D721Med (cell line): Measurements from ENCODE around the gene MAPKAP1.
A peak's percentile ranks its signal among the peaks of the same experiment; 100 is the strongest.

Experiments
- DNase-seq: peaks from one replicate; pipeline ENCODE4 v3.0.0; 2011; ENCODE audit warnings: low spot score; ENCODE audit not compliant: insufficient read length
- FAIRE-seq: peaks from 2 replicates; lab custom pipeline; 2011; peaks lifted over from hg19 to GRCh38; lab: Jason Lieb, UNC
- TF ChIP-seq, protein P1 (sequence below): IDR thresholded peaks from 2 replicates; pipeline ENCODE4 v1.5.1; 2012; ENCODE audit warnings: mild to moderate bottlenecking, control low read depth; ENCODE audit not compliant: insufficient read depth; ENCODE audit errors: missing control alignments

The MAPKAP1 gene

DNA sequence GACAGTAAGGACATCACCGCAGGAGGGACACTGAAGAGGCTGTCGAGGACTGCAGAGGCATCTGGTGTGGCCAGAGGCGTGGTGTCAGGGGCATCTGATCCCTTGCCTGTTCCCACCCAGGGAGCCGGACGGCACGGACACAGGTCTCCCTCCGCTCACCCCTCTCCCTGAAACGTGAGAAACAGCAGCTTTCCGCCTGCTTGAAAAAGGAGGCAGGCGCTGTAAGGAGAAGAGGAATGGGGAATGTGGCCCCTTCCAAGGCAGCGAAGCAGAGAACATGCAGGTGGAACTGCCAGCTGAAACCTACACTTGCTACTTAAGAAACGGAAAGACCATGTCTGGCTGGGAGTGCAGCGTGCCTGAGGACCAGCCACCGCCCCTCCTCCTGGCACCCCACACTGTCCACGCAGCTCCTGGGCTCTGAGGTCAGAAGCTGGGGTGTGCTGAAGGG is 269.2 kb downstream of the MAPKAP1 start:
- no peak for FAIRE-seq
- DNase-seq = no peak

DNA sequence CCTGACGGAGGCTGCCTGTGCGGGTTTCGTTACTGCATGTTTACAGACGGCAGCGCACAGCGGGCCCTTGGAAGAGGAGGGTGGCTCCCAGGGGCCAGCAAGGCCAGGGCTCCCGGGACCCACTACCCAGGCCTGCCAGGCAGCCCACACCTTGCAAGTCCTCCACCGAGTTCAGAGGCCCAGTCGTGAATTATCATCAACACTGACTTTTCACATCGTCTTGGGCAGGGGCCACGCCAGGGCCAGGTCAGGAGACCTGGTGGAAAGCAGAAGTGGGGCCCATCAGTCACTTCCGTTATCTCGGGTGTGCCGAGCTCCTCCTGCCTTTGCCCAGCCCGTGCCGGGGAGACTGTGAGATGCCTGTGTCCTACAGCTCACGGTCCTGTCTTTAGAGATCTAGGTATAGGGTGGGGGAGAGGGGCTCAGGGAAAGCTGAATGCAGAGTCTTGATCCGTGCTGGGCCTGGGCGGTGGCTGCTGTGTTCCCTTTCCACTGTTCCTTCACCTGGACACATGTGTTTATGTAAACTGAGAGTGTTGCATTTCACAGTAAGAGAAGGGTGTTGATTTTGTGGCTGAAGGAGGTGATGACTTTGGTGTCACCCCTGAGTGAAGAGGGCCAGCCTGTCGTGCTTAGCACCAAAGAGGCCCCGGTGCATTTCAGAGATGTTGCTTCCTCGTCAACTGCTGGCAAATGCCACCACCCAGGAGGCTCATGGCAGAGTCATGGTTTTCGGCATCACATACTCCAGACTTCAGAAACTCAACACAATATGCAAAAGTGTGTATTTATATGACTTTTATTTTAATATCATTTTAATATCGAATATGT is 270.2 kb downstream of the MAPKAP1 start:
- TF ChIP-seq, protein P1, sequence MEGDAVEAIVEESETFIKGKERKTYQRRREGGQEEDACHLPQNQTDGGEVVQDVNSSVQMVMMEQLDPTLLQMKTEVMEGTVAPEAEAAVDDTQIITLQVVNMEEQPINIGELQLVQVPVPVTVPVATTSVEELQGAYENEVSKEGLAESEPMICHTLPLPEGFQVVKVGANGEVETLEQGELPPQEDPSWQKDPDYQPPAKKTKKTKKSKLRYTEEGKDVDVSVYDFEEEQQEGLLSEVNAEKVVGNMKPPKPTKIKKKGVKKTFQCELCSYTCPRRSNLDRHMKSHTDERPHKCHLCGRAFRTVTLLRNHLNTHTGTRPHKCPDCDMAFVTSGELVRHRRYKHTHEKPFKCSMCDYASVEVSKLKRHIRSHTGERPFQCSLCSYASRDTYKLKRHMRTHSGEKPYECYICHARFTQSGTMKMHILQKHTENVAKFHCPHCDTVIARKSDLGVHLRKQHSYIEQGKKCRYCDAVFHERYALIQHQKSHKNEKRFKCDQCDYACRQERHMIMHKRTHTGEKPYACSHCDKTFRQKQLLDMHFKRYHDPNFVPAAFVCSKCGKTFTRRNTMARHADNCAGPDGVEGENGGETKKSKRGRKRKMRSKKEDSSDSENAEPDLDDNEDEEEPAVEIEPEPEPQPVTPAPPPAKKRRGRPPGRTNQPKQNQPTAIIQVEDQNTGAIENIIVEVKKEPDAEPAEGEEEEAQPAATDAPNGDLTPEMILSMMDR = no peak
- FAIRE-seq = no peak

More for the DNA sequence above, 269.2 kb downstream of the MAPKAP1 start:
- TF ChIP-seq, protein P1 = no peak

DNA sequence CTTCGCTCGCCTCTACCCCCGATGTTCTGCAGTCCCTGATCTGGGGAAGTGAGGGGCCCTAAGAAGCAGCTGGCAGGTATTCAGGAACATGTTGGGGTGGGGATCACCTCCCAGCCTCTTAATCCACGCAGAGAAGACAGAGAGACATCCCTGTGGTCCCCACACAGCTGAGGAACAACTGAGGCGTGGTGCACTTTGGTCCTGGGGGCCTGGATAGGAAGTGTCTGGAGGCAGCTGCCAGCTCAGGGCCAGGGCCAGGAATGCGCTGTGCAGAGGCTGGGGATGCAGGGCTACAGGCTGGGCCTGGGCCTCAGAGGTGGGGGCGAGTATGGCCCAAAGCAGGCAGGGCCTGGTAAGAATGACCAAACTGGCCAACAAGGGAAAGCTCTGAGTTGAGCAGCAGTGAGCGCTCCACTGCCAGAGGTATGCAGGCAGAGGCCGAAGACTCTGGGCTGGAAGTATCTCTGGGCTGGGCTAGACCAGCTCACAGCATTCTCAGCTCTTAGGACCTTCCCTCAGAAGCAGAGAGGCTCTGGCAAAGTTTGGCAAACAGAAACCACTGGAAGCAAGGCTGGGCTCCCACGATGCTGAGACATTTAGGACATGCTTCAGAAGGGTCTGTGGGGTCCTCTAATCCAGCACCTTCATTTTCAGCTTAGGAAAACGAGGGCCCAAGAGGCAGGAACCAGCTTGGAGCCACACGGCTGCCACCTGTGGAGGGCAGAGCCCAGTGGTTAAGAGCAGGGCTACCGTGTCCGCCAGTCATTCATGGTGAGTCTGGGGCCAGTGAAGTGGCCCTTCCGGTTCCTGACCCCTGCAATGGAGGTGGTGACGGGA is 271.0 kb downstream of the MAPKAP1 start:
- TF ChIP-seq, protein P1 = no peak
- no peak for FAIRE-seq
- no peak for DNase-seq

More for the DNA sequence above, 270.2 kb downstream of the MAPKAP1 start:
- DNase-seq = no peak

DNA sequence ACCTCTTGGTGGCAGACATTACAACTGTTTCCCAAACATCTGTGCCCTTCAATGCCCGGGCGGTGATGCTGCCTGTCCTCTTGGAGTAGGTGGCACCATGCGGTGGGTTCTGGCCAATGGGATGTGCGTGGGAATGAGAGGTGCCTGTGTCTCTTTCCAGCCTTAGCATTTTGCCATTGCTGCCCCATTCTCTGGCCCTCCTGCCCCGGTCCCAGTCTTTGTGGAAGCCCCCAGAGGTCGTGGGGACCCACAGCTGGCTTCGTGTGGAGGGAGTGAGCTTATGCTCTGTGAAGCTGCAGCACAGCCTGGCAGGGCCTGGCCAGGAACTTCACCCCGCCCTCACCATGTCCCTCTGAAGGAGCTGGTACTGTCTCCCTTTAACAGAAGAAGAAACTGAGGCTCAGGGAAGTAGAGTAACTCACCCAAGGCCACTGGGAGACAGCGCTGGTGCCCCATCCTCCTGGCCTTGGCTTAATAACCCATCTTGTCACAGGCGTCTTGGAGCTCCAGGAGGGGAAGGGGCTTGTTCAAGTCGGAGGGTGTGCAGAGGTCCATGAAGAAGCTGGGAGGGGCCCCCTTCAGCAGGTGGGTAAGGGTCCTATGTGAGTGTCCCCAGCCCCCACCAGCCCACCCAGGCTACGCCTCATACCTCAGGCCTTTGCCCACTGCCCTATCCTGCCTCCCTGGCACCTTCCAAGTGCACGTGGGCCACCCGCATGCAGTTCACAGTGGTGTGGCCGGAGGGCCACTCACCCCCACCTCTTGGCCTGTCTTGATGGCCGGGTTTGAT is 271.8 kb downstream of the MAPKAP1 start:
- no peak for FAIRE-seq
- DNase-seq = no peak
- TF ChIP-seq, protein P1 = no peak

DNA sequence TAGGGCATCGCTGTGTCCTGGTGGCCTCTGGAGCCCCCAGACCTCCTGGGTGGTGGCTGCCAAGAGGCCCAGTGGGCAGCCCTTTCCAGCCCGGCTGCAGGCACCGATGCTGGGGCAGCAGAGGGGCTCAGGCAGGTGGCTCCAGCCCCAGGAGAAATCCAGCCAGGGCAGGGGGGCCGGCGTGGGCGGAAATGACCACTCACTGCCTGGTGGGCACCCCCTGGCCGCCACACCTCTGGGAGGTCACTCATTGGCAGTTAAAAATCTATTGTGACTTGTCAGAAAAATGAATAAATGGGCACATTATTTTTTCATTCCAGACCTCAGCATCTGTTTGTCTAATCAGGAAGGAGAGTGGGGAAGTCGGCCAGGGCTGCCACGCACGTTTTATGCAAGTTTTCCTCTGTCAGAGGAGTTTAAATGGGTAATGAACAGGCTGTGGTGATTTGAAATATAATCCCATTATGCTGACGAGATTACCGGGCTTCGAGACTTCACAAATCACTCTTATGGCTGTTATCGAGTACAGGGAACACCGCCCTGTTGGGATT is 273.5 kb downstream of the MAPKAP1 start:
- TF ChIP-seq, protein P1 = no peak
- FAIRE-seq (peak; percentile 77), DNase-seq (peak; percentile 53)

DNA sequence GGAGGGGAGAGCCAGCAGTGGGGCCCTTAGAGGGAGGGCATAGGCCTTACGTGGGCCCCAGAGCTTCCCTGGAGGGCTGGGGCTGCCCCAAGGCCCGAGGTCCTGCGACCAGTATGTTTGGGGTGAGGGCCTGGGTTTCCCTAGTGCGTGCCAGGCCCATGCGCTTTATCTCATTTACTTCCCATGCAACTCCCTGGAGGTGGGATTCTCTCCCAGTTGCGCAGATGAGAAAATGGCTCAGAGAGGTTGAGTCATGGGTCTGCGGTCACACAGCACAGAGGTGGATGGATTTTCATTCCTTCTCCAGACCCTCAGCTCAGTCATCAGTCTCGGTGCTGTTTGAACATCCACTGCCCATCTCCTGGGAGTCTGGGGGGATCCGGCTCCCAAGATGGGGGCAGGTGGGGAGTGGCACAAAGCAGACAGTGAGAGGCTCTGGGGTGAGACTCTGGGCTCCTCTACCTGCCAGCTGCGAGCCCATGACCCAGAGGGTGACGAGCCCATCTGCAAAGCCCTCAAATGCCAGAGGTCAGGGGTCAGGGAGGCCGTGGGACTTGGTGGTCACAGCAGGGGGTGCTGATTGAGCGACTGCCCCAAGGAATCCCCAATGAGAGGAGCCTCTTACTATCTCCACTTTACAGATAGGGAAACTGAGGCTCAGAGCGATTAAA is 274.2 kb downstream of the MAPKAP1 start:
- no peak for FAIRE-seq
- DNase-seq = no peak
- TF ChIP-seq, protein P1 = no peak
